Activated T-helper 1 cell treated with anti-CD3 and anti-CD28 coated beads, Interleukin-12 subunit alpha, Interleukin-12 subunit beta, Interleukin-2, Interleukin-4 antibody, amounts not matched to agents 30 ng/mL and 10 ng/mL and 1 ng/mL, durations not matched to agents 14 hours and 24 hours and 36 hours (primary cell): ENCODE results near the gene ZCCHC9. TPM values are rescaled to one million over a fixed set of nuclear protein-coding genes. Genes with fewer than 3 reads are reported as not detected.

ENCODE experiments used
- DNase-seq: peaks from one replicate; pipeline ENCODE4 v3.0.0; 2021; ENCODE audit warnings: low spot score
- H3K27ac Mint-ChIP-seq: one replicate; pipeline ENCODE4 v1.8.0; 2021; ENCODE audit warnings: mild to moderate bottlenecking, mixed read lengths
- H3K27me3 Mint-ChIP-seq: one replicate; pipeline ENCODE4 v1.8.0; 2022; ENCODE audit warnings: mild to moderate bottlenecking, moderate library complexity, mixed read lengths; ENCODE audit not compliant: insufficient read depth
- H3K36me3 Mint-ChIP-seq: one replicate; pipeline ENCODE4 v1.8.0; 2021; ENCODE audit warnings: low read depth, mixed read lengths
- H3K4me1 Mint-ChIP-seq: one replicate; pipeline ENCODE4 v1.8.0; 2021; ENCODE audit warnings: low read depth, mixed read lengths
- H3K4me3 Mint-ChIP-seq: one replicate; pipeline ENCODE4 v1.8.0; 2021; ENCODE audit warnings: mild to moderate bottlenecking, moderate library complexity, mixed read lengths
- H3K9me3 Mint-ChIP-seq: one replicate; pipeline ENCODE4 v1.8.0; 2021; ENCODE audit warnings: mixed read lengths
- intact Hi-C: fragments of 100-400 bp; cut with micrococcal nuclease; formaldehyde crosslinking; loops from one replicate; pipeline ENCODE4 v1.15.1; 2024
- total RNA-seq: library from RNA; stranded (reverse); gene quantifications from 2 replicates; pipeline ENCODE4 v1.2.3, GENCODE V29; 2022

The ZCCHC9 gene
- total RNA-seq, 1 donor from 2014 or later, result 41.7 TPM

- no peaks in the 10 kb centered on the region for H3K4me1 Mint-ChIP-seq
- H3K27ac Mint-ChIP-seq, result no peak overlapping the region
- intact Hi-C loops, result no loop called here
- DNase-seq, result no peak
- no peak overlapping the region for H3K4me3 Mint-ChIP-seq
- no peaks in the 10 kb centered on the region for H3K36me3 Mint-ChIP-seq
- H3K9me3 Mint-ChIP-seq, result no peaks in the 10 kb centered on the region
- H3K27me3 Mint-ChIP-seq, result peaks cover 1% of the 10 kb centered on the region
Measured at GRCh38 chr5:81345411-81346003, 44.1 kb downstream of the ZCCHC9 start.

GRCh38 chr5:81349161-81349560 lies 47.8 kb downstream of the ZCCHC9 start:
- DNase-seq, result no peak
- H3K4me3 Mint-ChIP-seq, result no peak overlapping the region
- no peaks in the 10 kb centered on the region for H3K36me3 Mint-ChIP-seq
- intact Hi-C loops, result no loop called here
- peaks cover 6% of the 10 kb centered on the region for H3K27me3 Mint-ChIP-seq
- H3K27ac Mint-ChIP-seq, result no peak overlapping the region
- H3K4me1 Mint-ChIP-seq, result no peaks in the 10 kb centered on the region
- H3K9me3 Mint-ChIP-seq, result no peaks in the 10 kb centered on the region

GRCh38 chr5:81350507-81350906 lies 49.1 kb downstream of the ZCCHC9 start:
- Mint-ChIP-seq H3K4me3 (no peak overlapping the region), H3K27ac (no peak overlapping the region), H3K4me1 (no peaks in the 10 kb centered on the region), H3K36me3 (no peaks in the 10 kb centered on the region), H3K27me3 (peaks cover 6% of the 10 kb centered on the region), H3K9me3 (no peaks in the 10 kb centered on the region)
- intact Hi-C loops, result no loop called here
- DNase-seq, result no peak

- Mint-ChIP-seq H3K4me3 (no peak overlapping the region), H3K4me1 (no peaks in the 10 kb centered on the region), H3K9me3 (no peaks in the 10 kb centered on the region), H3K27ac (no peak overlapping the region), H3K27me3 (peaks cover 6% of the 10 kb centered on the region), H3K36me3 (no peaks in the 10 kb centered on the region)
- no peak for DNase-seq
- intact Hi-C loops, result no loop called here
Measured at GRCh38 chr5:81353189-81353588, 51.8 kb downstream of the ZCCHC9 start.

- DNase-seq, result no peak
- Mint-ChIP-seq H3K36me3 (no peaks in the 10 kb centered on the region), H3K27ac (no peak overlapping the region), H3K27me3 (peaks cover 6% of the 10 kb centered on the region), H3K4me3 (no peak overlapping the region), H3K4me1 (no peaks in the 10 kb centered on the region), H3K9me3 (no peaks in the 10 kb centered on the region)
- intact Hi-C loops, result no loop called here
Measured at GRCh38 chr5:81354093-81354492, 52.7 kb downstream of the ZCCHC9 start.

GRCh38 chr5:81355291-81356251 lies 54.2 kb downstream of the ZCCHC9 start:
- H3K27ac Mint-ChIP-seq, result no peak overlapping the region
- H3K36me3 Mint-ChIP-seq, result no peaks in the 10 kb centered on the region
- H3K4me3 Mint-ChIP-seq, result no peak overlapping the region
- no peaks in the 10 kb centered on the region for H3K4me1 Mint-ChIP-seq
- intact Hi-C loops, result no loop called here
- H3K27me3 Mint-ChIP-seq, result peaks cover 8% of the 10 kb centered on the region
- DNase-seq, result no peak
- no peaks in the 10 kb centered on the region for H3K9me3 Mint-ChIP-seq

- no peak for DNase-seq
- Mint-ChIP-seq H3K4me1 (no peaks in the 10 kb centered on the region), H3K27ac (no peak overlapping the region), H3K9me3 (no peaks in the 10 kb centered on the region), H3K4me3 (no peak overlapping the region), H3K36me3 (no peaks in the 10 kb centered on the region), H3K27me3 (peaks cover 2% of the 10 kb centered on the region)
- intact Hi-C loops, result no loop called here
Measured at GRCh38 chr5:81359108-81359507, 57.7 kb downstream of the ZCCHC9 start.

- Mint-ChIP-seq H3K36me3 (no peaks in the 10 kb centered on the region), H3K4me1 (no peaks in the 10 kb centered on the region), H3K27ac (no peak overlapping the region), H3K4me3 (no peak overlapping the region), H3K9me3 (no peaks in the 10 kb centered on the region), H3K27me3 (peaks cover 2% of the 10 kb centered on the region)
- no peak for DNase-seq
- intact Hi-C loops, result no loop called here
Measured at GRCh38 chr5:81359881-81360280, 58.5 kb downstream of the ZCCHC9 start.

- no peaks in the 10 kb centered on the region for H3K4me1 Mint-ChIP-seq
- DNase-seq, result no peak
- H3K27ac Mint-ChIP-seq, result no peak overlapping the region
- no peak overlapping the region for H3K4me3 Mint-ChIP-seq
- H3K36me3 Mint-ChIP-seq, result no peaks in the 10 kb centered on the region
- no peaks in the 10 kb centered on the region for H3K9me3 Mint-ChIP-seq
- peaks cover 7% of the 10 kb centered on the region for H3K27me3 Mint-ChIP-seq
- intact Hi-C loops, result no loop called here
Measured at GRCh38 chr5:81360640-81361039, 59.3 kb downstream of the ZCCHC9 start.

GRCh38 chr5:81361600-81361999 lies 60.2 kb downstream of the ZCCHC9 start:
- Mint-ChIP-seq H3K27ac (no peak overlapping the region), H3K4me3 (no peak overlapping the region), H3K4me1 (no peaks in the 10 kb centered on the region), H3K27me3 (peaks cover 12% of the 10 kb centered on the region), H3K9me3 (no peaks in the 10 kb centered on the region), H3K36me3 (no peaks in the 10 kb centered on the region)
- no peak for DNase-seq
- intact Hi-C loops, result no loop called here

Other genes with a start within 250 kb of the ZCCHC9 start
- gene CKMT2, start 68.3 kb upstream of the ZCCHC9 start, total RNA-seq, result not detected in 2 replicates
- not detected in 2 replicates for gene ACOT12, start 92.5 kb downstream of the ZCCHC9 start, total RNA-seq